Muscle of leg (tissue), 10 donors: Measurements from ENCODE around the gene TMX3. TPM values are rescaled to one million over a fixed set of nuclear protein-coding genes. Genes with fewer than 3 reads are reported as not detected.

Experiments used
- DNase-seq: peaks from one replicate; pipeline ENCODE4 v3.0.0; 2013
- H3K27ac ChIP-seq: one replicate; pipeline ENCODE4 v1.5.1; 2013; ENCODE audit warnings: mild to moderate bottlenecking, low read length, control low read depth
- H3K27me3 ChIP-seq: one replicate; pipeline ENCODE4 v1.6.1; 2013; ENCODE audit warnings: low read length; ENCODE audit not compliant: control insufficient read depth, insufficient read depth
- H3K36me3 ChIP-seq: one replicate; pipeline ENCODE4 v1.6.1; 2013; ENCODE audit warnings: low read length; ENCODE audit not compliant: control insufficient read depth, insufficient read depth
- H3K4me1 ChIP-seq: one replicate; pipeline ENCODE4 v1.6.1; 2013; ENCODE audit warnings: low read length; ENCODE audit not compliant: control insufficient read depth, insufficient read depth
- H3K4me3 ChIP-seq: one replicate; pipeline ENCODE4 v1.5.1; 2013; ENCODE audit warnings: low read length, control low read depth
- H3K9me3 ChIP-seq: replicated peaks from 2 replicates; pipeline ENCODE4 v1.6.1; 2013; ENCODE audit warnings: low read depth, low read length; ENCODE audit not compliant: control insufficient read depth
- polyA plus RNA-seq, 8 donors: library from polyadenylated mRNA; unstranded; fragments of 120-200 nt; gene quantifications; one replicate each; pipeline versions ENCODE4 v1.2.1 to v1.2.3, GENCODE V29; 2013; ENCODE audit warnings: inconsistent platforms in 1 of 8, low replicate concordance in 1 of 8; ENCODE audit not compliant: insufficient read length in 8 of 8, insufficient read depth in 1 of 8
- total RNA-seq: library from RNA; stranded (reverse); fragments of 120-200 nt; gene quantifications from one replicate; pipeline ENCODE4 v1.2.4, GENCODE V29; 2013

Gene TMX3
- total and polyA plus RNA-seq, 9 donors = 31.6 to 57.2 (median 43.7) TPM

DNA sequence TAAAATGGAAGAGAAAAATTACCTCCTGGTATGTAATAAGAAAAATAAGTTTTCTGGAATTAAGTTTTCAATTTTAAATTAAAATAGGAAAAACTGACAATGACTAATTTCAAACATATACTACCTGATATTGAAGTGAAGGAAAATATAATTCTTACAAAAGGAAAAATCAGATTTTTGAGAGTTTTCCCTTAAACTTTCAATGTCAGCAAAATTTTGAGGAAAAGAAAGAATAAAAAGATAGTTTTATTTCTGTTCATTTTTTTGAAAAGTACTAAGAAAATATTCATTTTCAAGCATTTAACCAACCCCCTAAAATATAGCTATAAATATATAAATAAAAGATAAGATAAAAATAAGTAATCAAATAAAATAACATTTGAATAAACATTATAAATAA is 87.1 kb downstream of the TMX3 start:
- Histone ChIP-seq H3K27ac (no peak overlapping the region), H3K4me3 (no peak overlapping the region), H3K27me3 (no peaks in the 10 kb centered on the region), H3K9me3 (no peaks in the 10 kb centered on the region), H3K36me3 (no peaks in the 10 kb centered on the region), H3K4me1 (no peaks in the 10 kb centered on the region)
- DNase-seq = no peak

Other genes starting within 250 kb of the TMX3 start
- gene CCDC102B, start 83.0 kb upstream of the TMX3 start, total RNA-seq = 30.9 TPM
- 10 to 100 TPM in 5 of 8 donors, 1 to 10 TPM in 3; 8.2 to 17.0 (median 11.4) TPM for gene CCDC102B, start 83.0 kb upstream of the TMX3 start, polyA plus RNA-seq